ENCODE results near the gene GOLGB1.

GOLGB1 gene

DNA sequence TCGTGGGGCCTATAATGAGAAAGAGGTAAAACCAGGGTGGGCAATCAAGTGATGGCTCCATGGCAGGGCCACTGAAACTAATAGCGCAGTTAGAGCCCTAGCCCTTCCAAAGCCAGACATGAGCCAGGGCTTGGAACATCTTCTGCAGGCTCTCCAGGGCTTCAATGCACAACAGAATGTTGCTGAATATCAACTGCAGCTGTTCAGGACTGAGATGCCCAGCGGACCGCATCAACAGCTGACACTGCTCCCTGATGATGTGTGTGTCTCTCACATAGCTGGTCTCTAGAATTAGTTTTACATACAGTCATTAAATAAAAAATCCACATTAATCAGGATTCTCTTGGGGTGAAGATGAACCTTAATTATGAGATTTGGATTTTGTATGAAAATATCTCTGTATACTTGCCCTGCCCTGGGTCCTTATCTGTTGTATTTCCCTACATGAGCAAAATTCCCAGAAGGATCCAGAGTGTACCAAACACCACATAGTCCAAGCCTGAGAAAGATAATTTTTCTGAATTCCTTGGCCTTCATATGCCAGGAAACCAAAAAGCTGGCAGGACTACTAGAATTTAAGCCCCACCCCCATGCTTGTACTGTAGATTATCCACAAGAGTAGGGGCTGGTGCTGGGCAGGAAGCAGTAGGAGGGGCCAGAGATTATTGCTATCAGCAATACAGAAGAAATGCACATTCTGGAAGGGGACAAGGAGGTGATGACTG, 7.7 kb upstream of the GOLGB1 start:
- Histone ChIP-seq H3K4me1 (ENCODE audit: control insufficient read depth, insufficient read depth, low read length) (no peaks in the 10 kb centered on the region), H3K4me3 (ENCODE audit: low read depth, low read length) (no peak overlapping the region), H3K36me3 (ENCODE audit: control insufficient read depth in 2 of 2, insufficient read depth in 1 of 2, low read length in 2 of 2) (no peaks in the 10 kb centered on the region), H3K27ac (ENCODE audit: extremely low read depth, low read depth, low read length) (no peak overlapping the region), H3K9me3 (ENCODE audit: control insufficient read depth, insufficient read depth, low read depth, low read length) (no peaks in the 10 kb centered on the region)
- TF ChIP-seq ZNF585B (tag by site-specific recombination; IDR thresholded peaks at IDR 0.05) = no peak
- no peak for TF ChIP-seq ZSCAN16 (tag by site-specific recombination; IDR thresholded peaks at IDR 0.05)
- TF ChIP-seq ZNF660 (tag by site-specific recombination; IDR thresholded peaks at IDR 0.05) = peak; percentile 86; the same call in 1 of the 2 replicates
- no peak for TF ChIP-seq ZNF221 (tag by site-specific recombination; IDR thresholded peaks at IDR 0.05; ENCODE audit: borderline replicate concordance)
- CTCF ChIA-PET = interaction anchor here (0.6 kb wide), 1 partner anchor 75 kb away, joined by 4 read pairs; no protein-coding TSS in a partner anchor
- POLR2A ChIA-PET = interaction anchor here (1.3 kb wide), 1 partner anchor 10 kb away, joined by 3 read pairs; no protein-coding TSS in a partner anchor

DNA sequence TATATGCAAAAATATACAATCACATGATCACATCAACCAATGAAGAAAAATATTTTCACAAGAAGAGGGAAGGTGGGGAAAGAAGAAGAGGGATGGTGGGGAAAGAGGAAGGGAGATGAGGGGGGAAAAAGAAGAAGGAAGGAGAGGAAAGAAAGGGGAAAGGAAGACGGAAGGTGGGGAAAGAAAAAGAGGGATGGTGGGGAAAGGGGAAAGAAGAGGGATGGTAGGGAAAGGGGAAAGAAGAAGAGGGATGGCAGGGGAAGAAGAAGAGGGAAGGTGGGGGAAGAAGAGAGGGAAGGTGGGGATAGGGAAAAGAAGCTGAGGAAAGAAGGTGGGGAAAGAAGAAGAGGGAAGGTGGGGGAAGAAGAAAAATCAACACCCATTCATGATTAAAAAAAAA, 3.2 kb upstream of the GOLGB1 start:
- CTCF ChIA-PET = no interaction called here
- TF ChIP-seq, protein P1, sequence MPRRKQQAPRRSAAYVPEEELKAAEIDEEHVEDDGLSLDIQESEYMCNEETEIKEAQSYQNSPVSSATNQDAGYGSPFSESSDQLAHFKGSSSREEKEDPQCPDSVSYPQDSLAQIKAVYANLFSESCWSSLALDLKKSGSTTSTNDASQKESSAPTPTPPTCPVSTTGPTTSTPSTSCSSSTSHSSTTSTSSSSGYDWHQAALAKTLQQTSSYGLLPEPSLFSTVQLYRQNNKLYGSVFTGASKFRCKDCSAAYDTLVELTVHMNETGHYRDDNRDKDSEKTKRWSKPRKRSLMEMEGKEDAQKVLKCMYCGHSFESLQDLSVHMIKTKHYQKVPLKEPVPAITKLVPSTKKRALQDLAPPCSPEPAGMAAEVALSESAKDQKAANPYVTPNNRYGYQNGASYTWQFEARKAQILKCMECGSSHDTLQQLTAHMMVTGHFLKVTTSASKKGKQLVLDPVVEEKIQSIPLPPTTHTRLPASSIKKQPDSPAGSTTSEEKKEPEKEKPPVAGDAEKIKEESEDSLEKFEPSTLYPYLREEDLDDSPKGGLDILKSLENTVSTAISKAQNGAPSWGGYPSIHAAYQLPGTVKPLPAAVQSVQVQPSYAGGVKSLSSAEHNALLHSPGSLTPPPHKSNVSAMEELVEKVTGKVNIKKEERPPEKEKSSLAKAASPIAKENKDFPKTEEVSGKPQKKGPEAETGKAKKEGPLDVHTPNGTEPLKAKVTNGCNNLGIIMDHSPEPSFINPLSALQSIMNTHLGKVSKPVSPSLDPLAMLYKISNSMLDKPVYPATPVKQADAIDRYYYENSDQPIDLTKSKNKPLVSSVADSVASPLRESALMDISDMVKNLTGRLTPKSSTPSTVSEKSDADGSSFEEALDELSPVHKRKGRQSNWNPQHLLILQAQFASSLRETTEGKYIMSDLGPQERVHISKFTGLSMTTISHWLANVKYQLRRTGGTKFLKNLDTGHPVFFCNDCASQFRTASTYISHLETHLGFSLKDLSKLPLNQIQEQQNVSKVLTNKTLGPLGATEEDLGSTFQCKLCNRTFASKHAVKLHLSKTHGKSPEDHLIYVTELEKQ (tag by site-specific recombination; IDR thresholded peaks at IDR 0.05; ENCODE audit: borderline replicate concordance) = no peak
- 0 out of 2 replicates have a peak, but pooled peaks have one; percentile 21 for TF ChIP-seq PRDM1 (tag by site-specific recombination; IDR thresholded peaks at IDR 0.05)
- no peak overlapping the region for H3K4me3 ChIP-seq (ENCODE audit: low read depth, low read length)
- H3K36me3 ChIP-seq (ENCODE audit: control insufficient read depth in 2 of 2, insufficient read depth in 1 of 2, low read length in 2 of 2) = no peaks in the 10 kb centered on the region
- no peak overlapping the region for H3K27ac ChIP-seq (ENCODE audit: extremely low read depth, low read depth, low read length)
- POLR2A ChIA-PET = no interaction called here
- H3K9me3 ChIP-seq (ENCODE audit: control insufficient read depth, insufficient read depth, low read depth, low read length) = no peaks in the 10 kb centered on the region
- H3K4me1 ChIP-seq (ENCODE audit: control insufficient read depth, insufficient read depth, low read length) = 0 out of 2 replicates have a peak, but pooled peaks cover 2% of the 10 kb centered on the region

DNA sequence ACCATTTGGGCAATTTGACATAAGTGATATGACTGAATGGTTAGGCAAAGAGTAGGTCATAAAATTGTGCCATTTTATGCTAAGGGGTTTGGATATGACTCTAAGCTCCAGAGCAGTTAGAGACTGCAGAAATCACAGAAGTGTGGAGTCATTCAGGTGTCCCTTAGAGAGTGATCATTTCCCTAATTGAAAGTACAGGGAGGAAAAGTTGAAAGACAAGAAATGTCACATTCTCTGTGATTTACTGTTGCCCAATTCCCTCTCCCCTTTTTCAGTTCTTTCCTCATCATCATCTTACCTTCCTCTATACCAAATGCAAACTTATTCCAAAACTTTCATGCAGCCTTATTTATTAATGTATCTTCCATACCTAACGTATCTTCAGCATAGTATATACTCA, 2.7 kb upstream of the GOLGB1 start:
- TF ChIP-seq ZNF292 (tag by site-specific recombination; IDR thresholded peaks at IDR 0.05; ENCODE audit: borderline replicate concordance, low read depth) (no peak), PRDM1 (tag by site-specific recombination; IDR thresholded peaks at IDR 0.05) (peak; percentile 69)
- TF ChIP-seq, protein P2, sequence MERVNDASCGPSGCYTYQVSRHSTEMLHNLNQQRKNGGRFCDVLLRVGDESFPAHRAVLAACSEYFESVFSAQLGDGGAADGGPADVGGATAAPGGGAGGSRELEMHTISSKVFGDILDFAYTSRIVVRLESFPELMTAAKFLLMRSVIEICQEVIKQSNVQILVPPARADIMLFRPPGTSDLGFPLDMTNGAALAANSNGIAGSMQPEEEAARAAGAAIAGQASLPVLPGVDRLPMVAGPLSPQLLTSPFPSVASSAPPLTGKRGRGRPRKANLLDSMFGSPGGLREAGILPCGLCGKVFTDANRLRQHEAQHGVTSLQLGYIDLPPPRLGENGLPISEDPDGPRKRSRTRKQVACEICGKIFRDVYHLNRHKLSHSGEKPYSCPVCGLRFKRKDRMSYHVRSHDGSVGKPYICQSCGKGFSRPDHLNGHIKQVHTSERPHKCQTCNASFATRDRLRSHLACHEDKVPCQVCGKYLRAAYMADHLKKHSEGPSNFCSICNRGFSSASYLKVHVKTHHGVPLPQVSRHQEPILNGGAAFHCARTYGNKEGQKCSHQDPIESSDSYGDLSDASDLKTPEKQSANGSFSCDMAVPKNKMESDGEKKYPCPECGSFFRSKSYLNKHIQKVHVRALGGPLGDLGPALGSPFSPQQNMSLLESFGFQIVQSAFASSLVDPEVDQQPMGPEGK (tag by site-specific recombination; IDR thresholded peaks at IDR 0.05) = no peak
- Histone ChIP-seq H3K36me3 (ENCODE audit: control insufficient read depth in 2 of 2, insufficient read depth in 1 of 2, low read length in 2 of 2) (no peaks in the 10 kb centered on the region), H3K4me3 (ENCODE audit: low read depth, low read length) (no peak overlapping the region), H3K4me1 (ENCODE audit: control insufficient read depth, insufficient read depth, low read length) (0 out of 2 replicates have a peak, but pooled peaks cover 2% of the 10 kb centered on the region), H3K27ac (ENCODE audit: extremely low read depth, low read depth, low read length) (no peak overlapping the region), H3K9me3 (ENCODE audit: control insufficient read depth, insufficient read depth, low read depth, low read length) (no peaks in the 10 kb centered on the region)
- ChIA-PET POLR2A (no interaction called here), CTCF (no interaction called here)

DNA sequence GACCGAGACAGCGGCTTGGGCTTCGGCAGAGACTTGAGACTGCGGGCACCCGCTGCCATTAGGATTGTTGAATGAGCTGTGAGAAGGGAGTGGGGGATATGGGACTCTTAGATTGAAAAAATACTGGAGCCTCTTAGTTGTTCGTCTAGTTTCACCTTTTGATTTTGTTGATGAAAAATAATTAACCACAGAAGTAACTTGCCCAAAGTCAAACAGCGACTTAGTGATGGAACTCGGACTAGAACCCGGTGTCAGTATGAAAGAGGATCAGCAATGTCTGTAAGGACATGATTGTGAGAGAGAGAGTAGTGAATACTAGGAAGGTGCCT, 510 bp upstream of the GOLGB1 start:
- peak overlapping the region; percentile 78 for H3K4me3 ChIP-seq (ENCODE audit: low read depth, low read length)
- H3K27ac ChIP-seq (ENCODE audit: extremely low read depth, low read depth, low read length) = no peak overlapping the region
- ChIA-PET CTCF (no interaction called here), POLR2A (interaction anchor here (0.7 kb wide), 1 partner anchor 60 kb away, joined by 3 read pairs; no protein-coding TSS in a partner anchor)
- no peaks in the 10 kb centered on the region for H3K9me3 ChIP-seq (ENCODE audit: control insufficient read depth, insufficient read depth, low read depth, low read length)
- H3K4me1 ChIP-seq (ENCODE audit: control insufficient read depth, insufficient read depth, low read length) = 0 out of 2 replicates have a peak, but pooled peaks cover 2% of the 10 kb centered on the region
- peaks cover 0 to 7% of the 10 kb centered on the region in 2 experiments; a peak in 1 of 3 replicates for H3K36me3 ChIP-seq (ENCODE audit: control insufficient read depth in 2 of 2, insufficient read depth in 1 of 2, low read length in 2 of 2)
- TF ChIP-seq, protein P3, sequence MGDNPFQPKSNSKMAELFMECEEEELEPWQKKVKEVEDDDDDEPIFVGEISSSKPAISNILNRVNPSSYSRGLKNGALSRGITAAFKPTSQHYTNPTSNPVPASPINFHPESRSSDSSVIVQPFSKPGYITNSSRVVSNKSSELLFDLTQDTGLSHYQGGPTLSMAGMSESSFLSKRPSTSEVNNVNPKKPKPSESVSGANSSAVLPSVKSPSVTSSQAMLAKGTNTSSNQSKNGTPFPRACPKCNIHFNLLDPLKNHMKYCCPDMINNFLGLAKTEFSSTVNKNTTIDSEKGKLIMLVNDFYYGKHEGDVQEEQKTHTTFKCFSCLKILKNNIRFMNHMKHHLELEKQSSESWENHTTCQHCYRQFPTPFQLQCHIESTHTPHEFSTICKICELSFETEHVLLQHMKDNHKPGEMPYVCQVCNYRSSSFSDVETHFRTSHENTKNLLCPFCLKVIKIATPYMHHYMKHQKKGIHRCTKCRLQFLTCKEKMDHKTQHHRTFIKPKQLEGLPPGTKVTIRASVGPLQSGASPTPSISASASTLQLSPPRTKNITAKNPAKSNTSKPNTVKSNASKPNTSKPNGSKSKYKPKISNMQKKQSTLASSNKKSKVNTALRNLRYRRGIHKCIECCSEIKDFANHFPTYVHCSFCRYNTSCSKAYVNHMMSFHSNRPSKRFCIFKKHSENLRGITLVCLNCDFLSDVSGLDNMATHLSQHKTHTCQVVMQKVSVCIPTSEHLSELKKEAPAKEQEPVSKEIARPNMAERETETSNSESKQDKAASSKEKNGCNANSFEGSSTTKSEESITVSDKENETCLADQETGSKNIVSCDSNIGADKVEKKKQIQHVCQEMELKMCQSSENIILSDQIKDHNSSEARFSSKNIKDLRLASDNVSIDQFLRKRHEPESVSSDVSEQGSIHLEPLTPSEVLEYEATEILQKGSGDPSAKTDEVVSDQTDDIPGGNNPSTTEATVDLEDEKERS (tag by site-specific recombination; IDR thresholded peaks at IDR 0.05) = no peak
- TF ChIP-seq ZNF660 (tag by site-specific recombination; IDR thresholded peaks at IDR 0.05) = 0 out of 2 replicates have a peak, but pooled peaks have one; percentile 11
- TF ChIP-seq ZNF768 (tag by site-specific recombination; IDR thresholded peaks at IDR 0.05) = no peak
- TF ChIP-seq TRIM28 (IDR thresholded peaks at IDR 0.05; ENCODE audit: borderline replicate concordance, low read length) = no peak
- TF ChIP-seq, protein P1 (tag by site-specific recombination; IDR thresholded peaks at IDR 0.05; ENCODE audit: borderline replicate concordance) = no peak
- no peak for TF ChIP-seq ZNF335 (tag by site-specific recombination; conservative IDR thresholded peaks at IDR 0.05)

Data from HEK293 (cell line).